ENCODE results near the gene SOX6. TPM values are rescaled to one million over a fixed set of nuclear protein-coding genes. Genes with fewer than 3 reads are reported as not detected.
"Not testable (repeated sequence)": the region's sequence is repeated elsewhere in the genome, so short reads cannot be mapped to it uniquely, and the experiment has no call there.

The SOX6 gene
- total RNA-seq, 1 donor from 2014 or later, result 13.2 TPM

DNA sequence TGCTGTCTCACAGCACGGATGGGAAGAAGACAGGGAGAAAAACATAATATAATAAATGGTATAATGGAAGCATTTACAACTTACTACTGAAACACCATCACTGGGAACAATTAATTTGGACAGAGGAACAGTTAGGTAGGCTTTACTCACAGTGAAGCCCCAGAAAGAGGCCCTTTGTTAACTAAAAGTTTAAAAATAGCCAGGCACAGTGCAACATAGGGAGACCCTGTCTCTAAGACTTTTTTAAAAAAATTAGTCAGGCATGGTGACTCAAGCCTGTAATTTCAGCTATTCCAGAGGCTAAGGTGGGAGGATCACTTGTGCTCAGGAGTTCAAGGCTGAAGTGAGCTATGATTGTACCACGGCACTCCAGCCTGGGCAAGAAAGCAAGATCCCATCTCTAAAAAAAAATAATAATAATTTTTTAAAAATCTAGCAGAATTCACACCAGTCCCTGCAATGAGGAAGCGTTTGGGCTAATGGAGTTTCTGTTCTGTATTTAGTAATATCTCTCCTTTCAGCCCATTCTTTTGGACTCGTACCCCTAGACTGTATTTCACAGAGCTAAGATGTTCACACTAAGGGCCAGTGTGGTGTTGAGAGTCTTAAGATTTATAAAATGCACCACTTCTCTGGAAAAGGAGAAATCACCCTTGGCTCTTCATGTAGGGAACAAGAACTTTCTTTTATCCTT, 275.5 kb downstream of the SOX6 start:
- no peaks in the 10 kb centered on the region for H3K27me3 Mint-ChIP-seq (ENCODE audit: low read depth, unreplicated experiment)
- Histone ChIP-seq H3K27me3 (ENCODE audit: insufficient read depth, low read length) (no peaks in the 10 kb centered on the region), H4K20me1 (ENCODE audit: insufficient read depth, low read length) (no peaks in the 10 kb centered on the region), H3K36me3 (ENCODE audit: insufficient read depth, low read length) (no peaks in the 10 kb centered on the region), H3K4me3 (ENCODE audit: insufficient read depth, low read depth, low read length) (no peak overlapping the region), H3K4me2 (ENCODE audit: low read length) (no peak overlapping the region), H3K79me2 (ENCODE audit: insufficient read depth, low read length) (no peaks in the 10 kb centered on the region), H2AFZ (ENCODE audit: low read depth, low read length) (no peak overlapping the region), H3K9me3 (ENCODE audit: insufficient read depth, low read depth, low read length) (no peaks in the 10 kb centered on the region), H3K27ac (ENCODE audit: low read depth, low read length) (no peak overlapping the region), H3K9ac (ENCODE audit: low read length) (no peak overlapping the region), H3K4me1 (ENCODE audit: insufficient read depth, low read length) (no peaks in the 10 kb centered on the region)
- H3K36me3 Mint-ChIP-seq (ENCODE audit: low read depth, unreplicated experiment), result no peaks in the 10 kb centered on the region
- H3K27ac Mint-ChIP-seq (ENCODE audit: unreplicated experiment), result no peak overlapping the region
- H3K4me3 Mint-ChIP-seq (ENCODE audit: unreplicated experiment), result no peak overlapping the region
- peaks cover 11% of the 10 kb centered on the region for H3K4me1 Mint-ChIP-seq (ENCODE audit: low read depth, unreplicated experiment)
- TF ChIP-seq EZH2 (IDR thresholded peaks at IDR 0.05; ENCODE audit: insufficient read depth, low read length), result no peak
- FAIRE-seq, result no peak
- DNase-seq (ENCODE audit: low read depth), result no peak
- H3K9me3 Mint-ChIP-seq (ENCODE audit: unreplicated experiment), result peaks cover 4% of the 10 kb centered on the region

DNA sequence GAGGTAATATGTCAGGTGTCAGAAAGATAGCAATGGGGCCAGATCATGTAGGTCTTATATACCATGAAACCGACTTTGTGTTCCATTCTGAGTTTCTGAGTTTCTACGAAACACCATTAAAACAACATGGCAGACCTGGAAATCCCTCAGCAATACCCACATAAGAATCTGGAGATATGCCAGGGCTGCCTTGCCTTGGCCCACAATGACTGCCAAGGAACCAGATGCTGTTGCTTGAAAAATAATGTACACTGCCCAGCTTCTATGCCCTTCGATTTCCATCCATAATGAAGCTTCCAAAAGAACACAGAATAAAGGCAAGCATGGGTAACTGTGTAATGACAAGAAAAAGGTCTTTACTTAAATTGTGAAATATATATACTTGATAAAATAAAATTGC, 277.4 kb downstream of the SOX6 start:
- H3K27ac Mint-ChIP-seq (ENCODE audit: unreplicated experiment), result no peak overlapping the region

DNA sequence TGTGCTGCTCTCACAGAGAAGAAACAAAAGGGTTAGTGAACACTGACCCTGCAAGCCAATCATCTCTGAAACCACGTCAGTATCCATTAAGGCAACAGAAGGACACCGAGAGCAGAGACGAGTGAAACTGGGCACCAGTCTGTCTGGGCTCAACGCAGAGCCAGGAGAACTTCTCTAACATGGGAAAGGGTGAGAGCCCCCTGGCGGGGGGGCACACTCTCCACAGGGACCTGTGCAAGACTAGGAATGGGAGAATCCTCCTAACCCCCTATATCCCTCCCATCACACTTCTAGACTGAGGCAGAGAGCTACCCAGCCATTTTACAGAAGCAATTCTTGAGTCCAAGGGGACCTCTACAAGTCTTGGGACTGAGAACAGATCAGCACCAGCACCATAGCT, 285.8 kb downstream of the SOX6 start:
- Histone ChIP-seq H3K4me1 (ENCODE audit: insufficient read depth, low read length) (no peaks in the 10 kb centered on the region), H3K9me3 (ENCODE audit: insufficient read depth, low read depth, low read length) (no peaks in the 10 kb centered on the region), H3K36me3 (ENCODE audit: insufficient read depth, low read length) (no peaks in the 10 kb centered on the region), H3K79me2 (ENCODE audit: insufficient read depth, low read length) (no peaks in the 10 kb centered on the region), H3K9ac (ENCODE audit: low read length) (no peak overlapping the region), H3K27ac (ENCODE audit: low read depth, low read length) (no peak overlapping the region), H3K4me3 (ENCODE audit: insufficient read depth, low read depth, low read length) (no peak overlapping the region), H2AFZ (ENCODE audit: low read depth, low read length) (no peak overlapping the region), H4K20me1 (ENCODE audit: insufficient read depth, low read length) (no peaks in the 10 kb centered on the region), H3K4me2 (ENCODE audit: low read length) (no peak overlapping the region), H3K27me3 (ENCODE audit: insufficient read depth, low read length) (no peaks in the 10 kb centered on the region)
- Mint-ChIP-seq H3K36me3 (ENCODE audit: low read depth, unreplicated experiment) (peaks cover 2% of the 10 kb centered on the region), H3K27me3 (ENCODE audit: low read depth, unreplicated experiment) (no peaks in the 10 kb centered on the region), H3K4me1 (ENCODE audit: low read depth, unreplicated experiment) (peaks cover 2% of the 10 kb centered on the region), H3K27ac (ENCODE audit: unreplicated experiment) (no peak overlapping the region), H3K9me3 (ENCODE audit: unreplicated experiment) (peaks cover 3% of the 10 kb centered on the region), H3K4me3 (ENCODE audit: unreplicated experiment) (no peak overlapping the region)
- DNase-seq (ENCODE audit: low read depth), result no peak
- no peak for FAIRE-seq
- TF ChIP-seq EZH2 (IDR thresholded peaks at IDR 0.05; ENCODE audit: insufficient read depth, low read length), result no peak
- TF ChIP-seq, protein P1, sequence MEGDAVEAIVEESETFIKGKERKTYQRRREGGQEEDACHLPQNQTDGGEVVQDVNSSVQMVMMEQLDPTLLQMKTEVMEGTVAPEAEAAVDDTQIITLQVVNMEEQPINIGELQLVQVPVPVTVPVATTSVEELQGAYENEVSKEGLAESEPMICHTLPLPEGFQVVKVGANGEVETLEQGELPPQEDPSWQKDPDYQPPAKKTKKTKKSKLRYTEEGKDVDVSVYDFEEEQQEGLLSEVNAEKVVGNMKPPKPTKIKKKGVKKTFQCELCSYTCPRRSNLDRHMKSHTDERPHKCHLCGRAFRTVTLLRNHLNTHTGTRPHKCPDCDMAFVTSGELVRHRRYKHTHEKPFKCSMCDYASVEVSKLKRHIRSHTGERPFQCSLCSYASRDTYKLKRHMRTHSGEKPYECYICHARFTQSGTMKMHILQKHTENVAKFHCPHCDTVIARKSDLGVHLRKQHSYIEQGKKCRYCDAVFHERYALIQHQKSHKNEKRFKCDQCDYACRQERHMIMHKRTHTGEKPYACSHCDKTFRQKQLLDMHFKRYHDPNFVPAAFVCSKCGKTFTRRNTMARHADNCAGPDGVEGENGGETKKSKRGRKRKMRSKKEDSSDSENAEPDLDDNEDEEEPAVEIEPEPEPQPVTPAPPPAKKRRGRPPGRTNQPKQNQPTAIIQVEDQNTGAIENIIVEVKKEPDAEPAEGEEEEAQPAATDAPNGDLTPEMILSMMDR (IDR thresholded peaks at IDR 0.05; ENCODE audit: insufficient read depth, low read depth, low read length), result no peak

More for the DNA sequence above, 277.4 kb downstream of the SOX6 start:
- H3K9ac ChIP-seq (ENCODE audit: low read length), result no peak overlapping the region
- H2AFZ ChIP-seq (ENCODE audit: low read depth, low read length), result no peak overlapping the region
- H3K79me2 ChIP-seq (ENCODE audit: insufficient read depth, low read length), result no peaks in the 10 kb centered on the region
- no peak overlapping the region for H3K4me2 ChIP-seq (ENCODE audit: low read length)
- Mint-ChIP-seq H3K4me1 (ENCODE audit: low read depth, unreplicated experiment) (peaks cover 11% of the 10 kb centered on the region), H3K9me3 (ENCODE audit: unreplicated experiment) (peaks cover 6% of the 10 kb centered on the region), H3K27me3 (ENCODE audit: low read depth, unreplicated experiment) (no peaks in the 10 kb centered on the region), H3K4me3 (ENCODE audit: unreplicated experiment) (no peak overlapping the region), H3K36me3 (ENCODE audit: low read depth, unreplicated experiment) (peaks cover 2% of the 10 kb centered on the region)
- no peak overlapping the region for H3K4me3 ChIP-seq (ENCODE audit: insufficient read depth, low read depth, low read length)
- H3K27me3 ChIP-seq (ENCODE audit: insufficient read depth, low read length), result no peaks in the 10 kb centered on the region
- H3K4me1 ChIP-seq (ENCODE audit: insufficient read depth, low read length), result no peaks in the 10 kb centered on the region
- H4K20me1 ChIP-seq (ENCODE audit: insufficient read depth, low read length), result no peaks in the 10 kb centered on the region
- DNase-seq (ENCODE audit: low read depth) (no peak), FAIRE-seq (no peak)
- H3K36me3 ChIP-seq (ENCODE audit: insufficient read depth, low read length), result no peaks in the 10 kb centered on the region
- no peak for TF ChIP-seq EZH2 (IDR thresholded peaks at IDR 0.05; ENCODE audit: insufficient read depth, low read length)
- TF ChIP-seq, protein P1 (IDR thresholded peaks at IDR 0.05; ENCODE audit: insufficient read depth, low read depth, low read length), result no peak
- H3K9me3 ChIP-seq (ENCODE audit: insufficient read depth, low read depth, low read length), result no peaks in the 10 kb centered on the region
- no peak overlapping the region for H3K27ac ChIP-seq (ENCODE audit: low read depth, low read length)

DNA sequence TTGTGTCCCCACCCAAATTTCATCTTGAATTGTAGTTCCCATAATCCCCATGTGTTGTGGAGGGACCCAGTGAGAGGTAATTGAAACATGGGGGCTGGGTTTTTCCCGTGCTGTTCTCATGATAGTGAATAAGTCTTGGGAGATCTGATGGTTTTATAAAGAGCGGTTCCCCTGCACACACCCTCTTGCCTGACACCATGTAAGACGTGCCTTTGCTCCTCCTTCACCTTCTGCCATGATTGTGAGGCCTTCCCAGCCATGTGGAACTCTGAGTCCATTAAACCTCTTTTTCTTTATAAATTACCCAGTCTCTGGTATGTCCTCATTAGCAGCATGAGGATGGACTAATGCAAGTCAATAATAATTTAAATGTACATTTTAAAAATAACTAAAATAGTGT, 289.1 kb downstream of the SOX6 start:
- not testable (repeated sequence) for H3K9me3 ChIP-seq (ENCODE audit: insufficient read depth, low read depth, low read length); H3K27ac Mint-ChIP-seq (ENCODE audit: unreplicated experiment); H3K4me2 ChIP-seq (ENCODE audit: low read length); H3K27me3 ChIP-seq (ENCODE audit: insufficient read depth, low read length); H3K4me1 ChIP-seq (ENCODE audit: insufficient read depth, low read length); FAIRE-seq; H3K79me2 ChIP-seq (ENCODE audit: insufficient read depth, low read length); H3K4me3 Mint-ChIP-seq (ENCODE audit: unreplicated experiment); H2AFZ ChIP-seq (ENCODE audit: low read depth, low read length); H3K36me3 ChIP-seq (ENCODE audit: insufficient read depth, low read length); H3K27me3 Mint-ChIP-seq (ENCODE audit: low read depth, unreplicated experiment); H3K9ac ChIP-seq (ENCODE audit: low read length); H3K4me1 Mint-ChIP-seq (ENCODE audit: low read depth, unreplicated experiment); H3K36me3 Mint-ChIP-seq (ENCODE audit: low read depth, unreplicated experiment); H3K27ac ChIP-seq (ENCODE audit: low read depth, low read length); H4K20me1 ChIP-seq (ENCODE audit: insufficient read depth, low read length); DNase-seq (ENCODE audit: low read depth); H3K9me3 Mint-ChIP-seq (ENCODE audit: unreplicated experiment); H3K4me3 ChIP-seq (ENCODE audit: insufficient read depth, low read depth, low read length)

Data from astrocyte (in vitro differentiated cells and primary cell).